Measurements from ENCODE around the gene CELF3.
A peak's percentile ranks its signal among the peaks of the same experiment; 100 is the strongest.

Gene CELF3

GRCh38 chr1:151715726-151716404 lies 738 bp downstream of the CELF3 start:
- no peaks in the 10 kb centered on the region for H3K9me3 Mint-ChIP-seq

GRCh38 chr1:151714820-151715725 lies 1.5 kb downstream of the CELF3 start:
- H3K4me3 Mint-ChIP-seq, result no peak overlapping the region
- no peak for ATAC-seq (replicated peaks)
- peaks cover 2% of the 10 kb centered on the region for H3K36me3 Mint-ChIP-seq (ENCODE audit: insufficient read depth)
- no peaks in the 10 kb centered on the region for H3K9me3 Mint-ChIP-seq
- H3K4me1 Mint-ChIP-seq (ENCODE audit: low read depth in 2 of 2), result peaks cover 8 to 10% of the 10 kb centered on the region in 2 donors
- no peak for DNase-seq
- H3K27ac Mint-ChIP-seq, result no peak overlapping the region
- peaks cover 60 to 80% of the 10 kb centered on the region in 2 donors for H3K27me3 Mint-ChIP-seq

More at GRCh38 chr1:151715726-151716404, 738 bp downstream of the CELF3 start:
- H3K36me3 Mint-ChIP-seq (ENCODE audit: insufficient read depth), result no peaks in the 10 kb centered on the region
- peak in 1 of 3 experiments; percentile 6 for DNase-seq
- peaks cover 65 to 80% of the 10 kb centered on the region in 2 donors for H3K27me3 Mint-ChIP-seq
- no peak overlapping the region for H3K27ac Mint-ChIP-seq
- ATAC-seq (replicated peaks), result no peak
- peaks cover 16 to 17% of the 10 kb centered on the region in 2 donors for H3K4me1 Mint-ChIP-seq (ENCODE audit: low read depth in 2 of 2)
- H3K4me3 Mint-ChIP-seq, result peak overlapping the region in 1 of 2 donors; percentile 26

GRCh38 chr1:151713874-151714273 lies 2.7 kb downstream of the CELF3 start:
- no peak for DNase-seq
- Mint-ChIP-seq H3K4me1 (ENCODE audit: low read depth in 2 of 2) (peaks cover 6 to 9% of the 10 kb centered on the region in 2 donors), H3K9me3 (no peaks in the 10 kb centered on the region), H3K4me3 (no peak overlapping the region), H3K27ac (no peak overlapping the region), H3K36me3 (ENCODE audit: insufficient read depth) (peaks cover 2% of the 10 kb centered on the region), H3K27me3 (peaks cover 50 to 71% of the 10 kb centered on the region in 2 donors)
- no peak for ATAC-seq (replicated peaks)

GRCh38 chr1:151713044-151713443 lies 3.6 kb downstream of the CELF3 start:
- Mint-ChIP-seq H3K4me1 (ENCODE audit: low read depth in 2 of 2) (peaks cover 6 to 9% of the 10 kb centered on the region in 2 donors), H3K27ac (no peak overlapping the region), H3K4me3 (no peak overlapping the region), H3K9me3 (no peaks in the 10 kb centered on the region), H3K27me3 (peaks cover 41 to 62% of the 10 kb centered on the region in 2 donors), H3K36me3 (ENCODE audit: insufficient read depth) (peaks cover 2% of the 10 kb centered on the region)
- DNase-seq (no peak), ATAC-seq (replicated peaks) (no peak)

- Mint-ChIP-seq H3K27ac (no peak overlapping the region), H3K4me1 (ENCODE audit: low read depth in 2 of 2) (peaks cover 2 to 3% of the 10 kb centered on the region in 2 donors), H3K27me3 (peaks cover 30 to 51% of the 10 kb centered on the region in 2 donors), H3K36me3 (ENCODE audit: insufficient read depth) (peaks cover 2% of the 10 kb centered on the region), H3K4me3 (no peak overlapping the region), H3K9me3 (no peaks in the 10 kb centered on the region)
- ATAC-seq (replicated peaks) (no peak), DNase-seq (no peak)
Observed at GRCh38 chr1:151711951-151712350, 4.7 kb downstream of the CELF3 start.

- H3K4me3 Mint-ChIP-seq, result no peak overlapping the region
- ATAC-seq (replicated peaks), result no peak
- H3K4me1 Mint-ChIP-seq (ENCODE audit: low read depth in 2 of 2), result peaks cover 0 to 4% of the 10 kb centered on the region in 2 donors
- DNase-seq, result no peak
- H3K36me3 Mint-ChIP-seq (ENCODE audit: insufficient read depth), result peaks cover 2% of the 10 kb centered on the region
- H3K27ac Mint-ChIP-seq, result no peak overlapping the region
- H3K9me3 Mint-ChIP-seq, result no peaks in the 10 kb centered on the region
- H3K27me3 Mint-ChIP-seq, result peaks cover 25 to 44% of the 10 kb centered on the region in 2 donors
Observed at GRCh38 chr1:151711044-151711800, 5.4 kb downstream of the CELF3 start.

GRCh38 chr1:151710187-151710840 lies 6.3 kb downstream of the CELF3 start:
- Mint-ChIP-seq H3K4me3 (no peak overlapping the region), H3K9me3 (no peaks in the 10 kb centered on the region), H3K36me3 (ENCODE audit: insufficient read depth) (peaks cover 2% of the 10 kb centered on the region), H3K27ac (no peak overlapping the region), H3K4me1 (ENCODE audit: low read depth in 2 of 2) (peaks cover 0 to 4% of the 10 kb centered on the region in 2 donors), H3K27me3 (peaks cover 16 to 35% of the 10 kb centered on the region in 2 donors)
- ATAC-seq (replicated peaks) (peak; percentile 24), DNase-seq (no peak)

- no peak overlapping the region for H3K4me3 Mint-ChIP-seq
- peaks cover 1 to 21% of the 10 kb centered on the region in 2 donors for H3K27me3 Mint-ChIP-seq
- H3K36me3 Mint-ChIP-seq (ENCODE audit: insufficient read depth), result peaks cover 2% of the 10 kb centered on the region
- ATAC-seq (replicated peaks) (no peak), DNase-seq (no peak)
- H3K4me1 Mint-ChIP-seq (ENCODE audit: low read depth in 2 of 2), result peaks cover 0 to 4% of the 10 kb centered on the region in 2 donors
- no peaks in the 10 kb centered on the region for H3K9me3 Mint-ChIP-seq
- no peak overlapping the region for H3K27ac Mint-ChIP-seq
Observed at GRCh38 chr1:151708891-151709290, 7.7 kb downstream of the CELF3 start.

GRCh38 chr1:151707541-151708065 lies 9.0 kb downstream of the CELF3 start:
- peaks cover 6 to 9% of the 10 kb centered on the region in 2 donors for H3K4me1 Mint-ChIP-seq (ENCODE audit: low read depth in 2 of 2)
- H3K27me3 Mint-ChIP-seq, result peaks cover 0 to 12% of the 10 kb centered on the region in 2 donors
- H3K4me3 Mint-ChIP-seq, result no peak overlapping the region
- ATAC-seq (replicated peaks) (no peak), DNase-seq (no peak)
- peaks cover 2% of the 10 kb centered on the region for H3K36me3 Mint-ChIP-seq (ENCODE audit: insufficient read depth)
- H3K27ac Mint-ChIP-seq, result no peak overlapping the region
- H3K9me3 Mint-ChIP-seq, result no peaks in the 10 kb centered on the region

- ATAC-seq (replicated peaks), result no peak
- Mint-ChIP-seq H3K9me3 (no peaks in the 10 kb centered on the region), H3K27me3 (peaks cover 0 to 4% of the 10 kb centered on the region in 2 donors), H3K27ac (no peak overlapping the region), H3K4me1 (ENCODE audit: low read depth in 2 of 2) (peaks cover 7 to 10% of the 10 kb centered on the region in 2 donors), H3K4me3 (no peak overlapping the region), H3K36me3 (ENCODE audit: insufficient read depth) (peaks cover 2% of the 10 kb centered on the region)
- no peak for DNase-seq
Observed at GRCh38 chr1:151706464-151707415, 9.9 kb downstream of the CELF3 start.

- H3K36me3 Mint-ChIP-seq (ENCODE audit: insufficient read depth), result peaks cover 2% of the 10 kb centered on the region
- H3K9me3 Mint-ChIP-seq, result no peaks in the 10 kb centered on the region
- no peaks in the 10 kb centered on the region for H3K27me3 Mint-ChIP-seq
- ATAC-seq (replicated peaks) (no peak), DNase-seq (no peak)
- peaks cover 7 to 10% of the 10 kb centered on the region in 2 donors for H3K4me1 Mint-ChIP-seq (ENCODE audit: low read depth in 2 of 2)
- no peak overlapping the region for H3K27ac Mint-ChIP-seq
- no peak overlapping the region for H3K4me3 Mint-ChIP-seq
Observed at GRCh38 chr1:151705753-151706463, 10.7 kb downstream of the CELF3 start.
